Prostate gland (tissue), 2 donors: Measurements from ENCODE around the gene TRIP13.

Experiments
- POLR2A ChIP-seq: fragments of 450-650 bp; IDR thresholded peaks from one replicate; pipeline ENCODE4 v1.6.1; 2016; ENCODE audit warnings: antibody characterized with exemption, mild to moderate bottlenecking
- TF ChIP-seq, protein P1 (sequence below), 4 experiments: fragments of 200-600 bp in 2 of 4; fragments of 450-650 bp in 2 of 4; sonication (generic) in 2 of 4; IDR thresholded peaks; 1 replicate in 3 of 4; 2 replicates in 1 of 4; pipeline ENCODE4 v1.5.1; 2016 to 2019; ENCODE audit warnings: antibody characterized with exemption in 4 of 4, mild to moderate bottlenecking in 2 of 4, moderate library complexity in 2 of 4

DNA sequence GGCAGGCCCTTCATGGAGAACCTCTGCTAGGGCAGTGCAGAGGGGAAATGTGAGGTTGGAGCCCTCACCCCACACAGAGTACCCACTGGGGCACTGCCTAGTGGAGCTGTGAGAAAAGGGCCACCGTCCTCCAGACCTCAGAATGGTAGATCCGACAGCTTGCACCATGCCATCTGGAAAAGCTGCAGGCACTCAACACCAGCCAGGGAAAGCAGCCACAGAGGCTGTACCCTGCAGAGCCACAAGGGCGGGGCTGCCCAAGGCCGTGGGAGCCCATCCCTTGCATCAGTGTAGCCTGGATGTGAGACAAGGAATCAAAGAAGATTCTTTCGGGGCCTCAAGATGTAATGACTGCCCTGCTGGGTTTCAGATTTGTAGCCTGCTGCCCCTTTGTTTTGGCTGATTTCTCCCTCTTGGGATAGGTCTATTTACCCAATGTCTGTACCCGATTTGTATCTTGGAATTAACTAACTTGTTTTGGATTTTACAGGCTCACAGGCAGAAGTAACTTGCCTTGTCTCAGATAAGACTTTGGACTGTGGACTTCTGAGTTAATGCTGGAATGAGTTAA, 25.3 kb upstream of the TRIP13 start:
- TF ChIP-seq, protein P1, sequence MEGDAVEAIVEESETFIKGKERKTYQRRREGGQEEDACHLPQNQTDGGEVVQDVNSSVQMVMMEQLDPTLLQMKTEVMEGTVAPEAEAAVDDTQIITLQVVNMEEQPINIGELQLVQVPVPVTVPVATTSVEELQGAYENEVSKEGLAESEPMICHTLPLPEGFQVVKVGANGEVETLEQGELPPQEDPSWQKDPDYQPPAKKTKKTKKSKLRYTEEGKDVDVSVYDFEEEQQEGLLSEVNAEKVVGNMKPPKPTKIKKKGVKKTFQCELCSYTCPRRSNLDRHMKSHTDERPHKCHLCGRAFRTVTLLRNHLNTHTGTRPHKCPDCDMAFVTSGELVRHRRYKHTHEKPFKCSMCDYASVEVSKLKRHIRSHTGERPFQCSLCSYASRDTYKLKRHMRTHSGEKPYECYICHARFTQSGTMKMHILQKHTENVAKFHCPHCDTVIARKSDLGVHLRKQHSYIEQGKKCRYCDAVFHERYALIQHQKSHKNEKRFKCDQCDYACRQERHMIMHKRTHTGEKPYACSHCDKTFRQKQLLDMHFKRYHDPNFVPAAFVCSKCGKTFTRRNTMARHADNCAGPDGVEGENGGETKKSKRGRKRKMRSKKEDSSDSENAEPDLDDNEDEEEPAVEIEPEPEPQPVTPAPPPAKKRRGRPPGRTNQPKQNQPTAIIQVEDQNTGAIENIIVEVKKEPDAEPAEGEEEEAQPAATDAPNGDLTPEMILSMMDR (IDR thresholded peaks at IDR 0.05): no peak
- no peak for TF ChIP-seq POLR2A
